IMR-90 (cell line): ENCODE results near the gene SLC8A3. TPM values are rescaled to one million over a fixed set of nuclear protein-coding genes. Genes with fewer than 3 reads are reported as not detected.

ENCODE experiments used
- ATAC-seq: fragments of 200-7000 bp; cut with Tn5 transposase; 2 replicates; pipeline ENCODE4 v1.9.1; 2020; ENCODE audit warnings: low read depth, mild to moderate bottlenecking, moderate library complexity
- BruUV-seq: library from RNA; stranded (reverse); fragments of 400-500 nt; replicated peaks from 2 replicates; lab custom pipeline; 2021; lab: Mats Ljungman, UMichigan
- CTCF ChIA-PET: fragments of 300-600 bp; formaldehyde crosslinking; extraction: SDS; loops from one replicate; lab custom pipeline; 2021; ENCODE audit warnings: antibody characterized with exemption; lab: Yijun Ruan, JAX
- POLR2A ChIA-PET: fragments of 300-600 bp; sonication (Branson Sonifier 250); formaldehyde crosslinking; loops from one replicate; lab custom pipeline; 2022; ENCODE audit warnings: antibody characterized with exemption; ENCODE audit not compliant: unreplicated experiment; lab: Charles Lee
- DNase-seq: peaks from one replicate; pipeline ENCODE4 v3.0.0; 2013
- H2AFZ ChIP-seq: replicated peaks from 2 replicates; pipeline ENCODE3; 2013; ENCODE audit warnings: low read length, mild to moderate bottlenecking; ENCODE audit not compliant: poor library complexity
- H2AK5ac ChIP-seq: 2 replicates; pipeline ENCODE4 v1.6.1; 2013; ENCODE audit warnings: low read depth, low read length, inconsistent platforms
- H2AK9ac ChIP-seq: replicated peaks from 2 replicates; pipeline ENCODE3; 2013; ENCODE audit warnings: mild to moderate bottlenecking, low read depth, low read length, moderate library complexity; ENCODE audit not compliant: poor library complexity
- H2BK120ac ChIP-seq: 2 replicates; pipeline ENCODE4 v1.6.1; 2013; ENCODE audit warnings: low read depth, low read length, inconsistent platforms
- H2BK15ac ChIP-seq: 3 replicates; pipeline ENCODE4 v1.6.1; 2013; ENCODE audit warnings: low read depth, low read length, inconsistent platforms
- H2BK20ac ChIP-seq: 2 replicates; pipeline ENCODE4 v1.6.1; 2013; ENCODE audit warnings: low read depth, mild to moderate bottlenecking, inconsistent platforms, low read length, moderate library complexity
- H2BK5ac ChIP-seq: 2 replicates; pipeline ENCODE4 v1.6.1; 2013; ENCODE audit warnings: mild to moderate bottlenecking, low read depth, low read length, inconsistent platforms; ENCODE audit not compliant: poor library complexity, severe bottlenecking
- H3K14ac ChIP-seq: replicated peaks from 2 replicates; pipeline ENCODE4 v1.6.1; 2013; ENCODE audit warnings: low read depth, low read length, inconsistent platforms
- H3K18ac ChIP-seq: 2 replicates; pipeline ENCODE4 v1.6.1; 2013; ENCODE audit warnings: low read depth, low read length, control low read depth
- H3K23ac ChIP-seq: 2 replicates; pipeline ENCODE4 v1.6.1; 2013; ENCODE audit warnings: low read depth, low read length, inconsistent platforms
- H3K27ac ChIP-seq: 2 replicates; pipeline ENCODE4 v1.5.1; 2013; ENCODE audit warnings: mild to moderate bottlenecking, control low read depth, low read length; ENCODE audit not compliant: insufficient read depth
- H3K27me3 ChIP-seq: 2 replicates; pipeline ENCODE4 v1.6.1; 2013; ENCODE audit warnings: low read length; ENCODE audit not compliant: control insufficient read depth, insufficient read depth
- H3K36me3 ChIP-seq: 2 replicates; pipeline ENCODE4 v1.6.1; 2013; ENCODE audit warnings: low read length, mixed read lengths; ENCODE audit not compliant: control insufficient read depth, insufficient read depth
- H3K4ac ChIP-seq: 2 replicates; pipeline ENCODE4 v1.6.1; 2013; ENCODE audit warnings: low read depth, low read length, inconsistent platforms
- H3K4me1 ChIP-seq: 2 replicates; pipeline ENCODE4 v1.6.1; 2013; ENCODE audit warnings: low read length, mixed read lengths; ENCODE audit not compliant: control insufficient read depth, insufficient read depth
- H3K4me2 ChIP-seq: 2 replicates; pipeline ENCODE4 v1.6.1; 2013; ENCODE audit warnings: low read depth, mild to moderate bottlenecking, control low read depth, low read length, moderate library complexity
- H3K4me3 ChIP-seq: 2 replicates; pipeline ENCODE4 v1.5.1; 2013; ENCODE audit warnings: low read depth, mild to moderate bottlenecking, control low read depth, low read length, moderate library complexity; ENCODE audit not compliant: insufficient read depth
- H3K56ac ChIP-seq: 2 replicates; pipeline ENCODE4 v1.6.1; 2013; ENCODE audit warnings: low read length, inconsistent platforms; ENCODE audit not compliant: insufficient read depth; ENCODE audit errors: extremely low read depth
- H3K79me1 ChIP-seq, 2 experiments: 2 replicates each; pipeline ENCODE4 v1.6.1; 2013; ENCODE audit warnings: low read length in 2 of 2, inconsistent platforms in 1 of 2, low read depth in 1 of 2
- H3K9ac ChIP-seq: 2 replicates; pipeline ENCODE4 v1.6.1; 2013; ENCODE audit warnings: low read depth, low read length, control low read depth
- H3K9me1 ChIP-seq: 2 replicates; pipeline ENCODE4 v1.6.1; 2013; ENCODE audit warnings: low read length, inconsistent platforms; ENCODE audit not compliant: insufficient read depth
- H3K9me3 ChIP-seq: 2 replicates; pipeline ENCODE4 v1.6.1; 2013; ENCODE audit warnings: low read length; ENCODE audit not compliant: control insufficient read depth, insufficient read depth
- H4K20me1 ChIP-seq: 2 replicates; pipeline ENCODE4 v1.6.1; 2013; ENCODE audit warnings: low read length, inconsistent platforms; ENCODE audit not compliant: insufficient read depth
- H4K5ac ChIP-seq: 2 replicates; pipeline ENCODE4 v1.6.1; 2013; ENCODE audit warnings: mild to moderate bottlenecking, low read depth, low read length, control low read depth
- H4K8ac ChIP-seq, 2 experiments: 2 replicates each; pipeline ENCODE4 v1.6.1; 2013; ENCODE audit warnings: low read depth in 2 of 2, low read length in 2 of 2, control low read depth in 1 of 2, inconsistent platforms in 1 of 2
- H4K91ac ChIP-seq: 2 replicates; pipeline ENCODE4 v1.6.1; 2013; ENCODE audit warnings: low read depth, low read length, inconsistent platforms; ENCODE audit not compliant: insufficient read depth
- CEBPB ChIP-seq: IDR thresholded peaks from 2 replicates; pipeline ENCODE4 v1.6.1; 2012; ENCODE audit warnings: low read depth, low read length, improper control_type of control experiment
- WGBS, 2 experiments: methylation state at CpG; one replicate each; pipeline versions ENCODE4 v1.1.5 to v1.1.7; 2013; ENCODE audit warnings: missing lambda C conversion rate in 2 of 2; ENCODE audit not compliant: insufficient read length in 1 of 2; ENCODE audit errors: extremely low coverage in 2 of 2; 5-methylcytosine and 5-hydroxymethylcytosine counted together
- dilution Hi-C: fragments of 300-500 bp; cut with HindIII; formaldehyde crosslinking; loops from one replicate; pipeline ENCODE4 v1.14.3; 2018; ENCODE audit warnings: low sequenced_read_pairs; ENCODE audit not compliant: unreplicated experiment
- in situ Hi-C: fragments of 300-500 bp; cut with MboI; formaldehyde crosslinking; loops from 3 replicates; pipeline ENCODE4 v1.14.3; 2019; ENCODE audit warnings: low sequenced_read_pairs, inconsistent platforms, mixed read lengths
- intact Hi-C: fragments of 100-400 bp; cut with micrococcal nuclease; formaldehyde crosslinking; loops from 2 replicates; pipeline ENCODE4 v1.10.0; 2022
- polyA plus RNA-seq, 3 experiments: library from polyadenylated mRNA; depleted of rRNA; stranded (reverse); fragments of >200 nt; gene quantifications; 2 replicates each; pipeline ENCODE4 v1.2.3, GENCODE V29; 2012; ENCODE audit warnings: low replicate concordance in 1 of 3
- total RNA-seq: library from RNA; depleted of rRNA; stranded (reverse); fragments of >200 nt; gene quantifications from 2 replicates; pipeline ENCODE4 v1.2.3, GENCODE V29; 2012
- TF ChIP-seq, protein P1 (sequence below): conservative IDR thresholded peaks from 2 replicates; pipeline ENCODE4 v1.5.1; 2012; ENCODE audit warnings: mild to moderate bottlenecking, low read depth, low read length, improper control_type of control experiment

SLC8A3 gene
- total and polyA plus RNA-seq, 2 of the 4 experiments (the other 2 are of a cell fraction): under 0.01 TPM; not detected in 1

GRCh38 chr14:70180718-70181117 is 8.0 kb downstream of the SLC8A3 start:
- Histone ChIP-seq H3K9me3 (no peaks in the 10 kb centered on the region), H3K4me3 (no peak overlapping the region), H3K56ac (no peak overlapping the region), H2BK5ac (no peak overlapping the region), H3K4ac (no peak overlapping the region), H2BK15ac (no peak overlapping the region), H4K5ac (no peak overlapping the region), H2AK5ac (no peak overlapping the region), H3K4me1 (no peaks in the 10 kb centered on the region), H3K79me1 (no peaks in the 10 kb centered on the region), H3K27me3 (peaks cover 3% of the 10 kb centered on the region; the same call in 1 of the 2 replicates), H3K9ac (no peak overlapping the region), H4K20me1 (no peaks in the 10 kb centered on the region), H3K23ac (no peak overlapping the region), H2BK20ac (no peak overlapping the region), H4K91ac (no peak overlapping the region), H2BK120ac (no peak overlapping the region), H3K36me3 (no peaks in the 10 kb centered on the region), H3K4me2 (no peak overlapping the region), H2AK9ac (no peak overlapping the region), H3K9me1 (no peaks in the 10 kb centered on the region), H3K27ac (no peak overlapping the region), H4K8ac (no peak overlapping the region), H3K18ac (no peak overlapping the region), H2AFZ (no peak overlapping the region), H3K14ac (no peak overlapping the region)
- intact Hi-C loops: no loop called here
- ChIA-PET CTCF (no interaction called here), POLR2A (no interaction called here)
- no peak for DNase-seq
- no peak for ATAC-seq
- in situ Hi-C loops: no loop called here
- no TSS peak for BruUV-seq
- TF ChIP-seq CEBPB: no peak
- TF ChIP-seq, protein P1, sequence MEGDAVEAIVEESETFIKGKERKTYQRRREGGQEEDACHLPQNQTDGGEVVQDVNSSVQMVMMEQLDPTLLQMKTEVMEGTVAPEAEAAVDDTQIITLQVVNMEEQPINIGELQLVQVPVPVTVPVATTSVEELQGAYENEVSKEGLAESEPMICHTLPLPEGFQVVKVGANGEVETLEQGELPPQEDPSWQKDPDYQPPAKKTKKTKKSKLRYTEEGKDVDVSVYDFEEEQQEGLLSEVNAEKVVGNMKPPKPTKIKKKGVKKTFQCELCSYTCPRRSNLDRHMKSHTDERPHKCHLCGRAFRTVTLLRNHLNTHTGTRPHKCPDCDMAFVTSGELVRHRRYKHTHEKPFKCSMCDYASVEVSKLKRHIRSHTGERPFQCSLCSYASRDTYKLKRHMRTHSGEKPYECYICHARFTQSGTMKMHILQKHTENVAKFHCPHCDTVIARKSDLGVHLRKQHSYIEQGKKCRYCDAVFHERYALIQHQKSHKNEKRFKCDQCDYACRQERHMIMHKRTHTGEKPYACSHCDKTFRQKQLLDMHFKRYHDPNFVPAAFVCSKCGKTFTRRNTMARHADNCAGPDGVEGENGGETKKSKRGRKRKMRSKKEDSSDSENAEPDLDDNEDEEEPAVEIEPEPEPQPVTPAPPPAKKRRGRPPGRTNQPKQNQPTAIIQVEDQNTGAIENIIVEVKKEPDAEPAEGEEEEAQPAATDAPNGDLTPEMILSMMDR: no peak
- no CpG with 5 or more reads among the region's 1 CpG for WGBS, 2 experiments
- dilution Hi-C loops: no loop called here
